SK-N-MC (cell line): ENCODE measurements around the gene DLL4.

Experiments
- EZH2 ChIP-seq: fragments of 200-600 bp; sonication (generic); IDR thresholded peaks from one replicate; pipeline ENCODE4 v1.6.1; 2017; ENCODE audit warnings: antibody characterized with exemption
- POLR2AphosphoS5 ChIP-seq: IDR thresholded peaks from 2 replicates; pipeline ENCODE4 v1.6.1; 2012; ENCODE audit warnings: mild to moderate bottlenecking, low read depth, low read length, borderline replicate concordance

DNA sequence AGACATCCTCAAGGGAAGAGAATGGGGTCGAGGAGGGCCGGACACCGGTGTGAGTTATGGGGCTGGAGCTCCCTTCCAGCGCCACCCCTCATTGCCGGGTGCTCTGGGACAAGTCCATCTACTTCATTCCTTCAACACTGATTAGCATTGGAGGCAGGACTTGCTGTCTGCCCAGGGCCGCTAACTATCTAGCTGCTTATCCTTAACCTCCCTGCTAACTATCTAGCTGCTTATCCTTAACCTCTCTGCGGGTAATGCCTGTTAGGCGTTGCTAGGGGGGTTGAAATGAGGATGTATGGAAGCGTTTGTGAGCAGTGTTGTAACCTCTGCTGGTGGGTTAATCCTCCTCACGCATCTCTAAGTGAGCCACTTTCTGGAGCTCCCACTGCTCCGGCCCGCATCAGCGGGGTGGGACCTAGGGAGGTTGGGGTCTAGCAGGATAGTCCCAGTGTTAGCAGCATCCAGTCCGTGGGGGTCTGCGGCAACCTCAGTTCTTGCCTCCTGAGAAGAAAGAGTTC lies 13.3 kb downstream of the DLL4 start:
- no peak for TF ChIP-seq POLR2AphosphoS5
- no peak for TF ChIP-seq EZH2
